ENCODE results near the gene PTDSS2. TPM values are rescaled to one million over a fixed set of nuclear protein-coding genes. Genes with fewer than 3 reads are reported as not detected.

PTDSS2 gene
- total and polyA plus RNA-seq, 2 of the 13 experiments (the other 11 are each of a cell fraction or from before 2014, with no cell fraction given) = 21.7 to 26.4 TPM

GRCh38 chr11:409600-410483 lies 40.2 kb upstream of the PTDSS2 start (continued):
- no peak for TF ChIP-seq TBP (CRISPR knock-in tag; IDR thresholded peaks at IDR 0.05)
- no peak for TF ChIP-seq KMT2B (CRISPR knock-in tag; IDR thresholded peaks at IDR 0.05)
- TF ChIP-seq TMF1 (CRISPR knock-in tag; IDR thresholded peaks at IDR 0.05; ENCODE audit: low read depth) = no peak
- no peak for TF ChIP-seq ATF7-NPFF (CRISPR knock-in tag; IDR thresholded peaks at IDR 0.05; ENCODE audit: low read depth)
- TF ChIP-seq MYC (CRISPR knock-in tag; IDR thresholded peaks at IDR 0.05; ENCODE audit: borderline replicate concordance) = peak; percentile 92; the same call in 1 of the 2 replicates
- no peak for TF ChIP-seq GLI4 (CRISPR knock-in tag; IDR thresholded peaks at IDR 0.05; ENCODE audit: borderline replicate concordance)
- TF ChIP-seq PHF21A (CRISPR knock-in tag; IDR thresholded peaks at IDR 0.05) = peak; percentile 72; the same call in 1 of the 2 replicates
- TF ChIP-seq NCOR1 (IDR thresholded peaks at IDR 0.05; ENCODE audit: borderline replicate concordance, low read length) = no peak
- TF ChIP-seq PHF20 (CRISPR knock-in tag; IDR thresholded peaks at IDR 0.05) = no peak
- TF ChIP-seq, protein P1, sequence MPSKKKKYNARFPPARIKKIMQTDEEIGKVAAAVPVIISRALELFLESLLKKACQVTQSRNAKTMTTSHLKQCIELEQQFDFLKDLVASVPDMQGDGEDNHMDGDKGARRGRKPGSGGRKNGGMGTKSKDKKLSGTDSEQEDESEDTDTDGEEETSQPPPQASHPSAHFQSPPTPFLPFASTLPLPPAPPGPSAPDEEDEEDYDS (CRISPR knock-in tag; IDR thresholded peaks at IDR 0.05) = no peak; the same call in 1 of the 2 replicates
- no peak for TF ChIP-seq KDM4B (CRISPR knock-in tag; IDR thresholded peaks at IDR 0.05)
- TF ChIP-seq THRA (CRISPR knock-in tag; IDR thresholded peaks at IDR 0.05; ENCODE audit: borderline replicate concordance) = peak; percentile 90; the same call in 1 of the 2 replicates
- no peak for TF ChIP-seq LCORL (IDR thresholded peaks at IDR 0.05)
- TF ChIP-seq LCORL (CRISPR knock-in tag; IDR thresholded peaks at IDR 0.05) = peak; percentile 73
- no peak for TF ChIP-seq ZNF549 (CRISPR knock-in tag; IDR thresholded peaks at IDR 0.05)
- no peak; the same call in 1 of the 2 replicates for TF ChIP-seq HES4 (CRISPR knock-in tag; IDR thresholded peaks at IDR 0.05; ENCODE audit: borderline replicate concordance)
- peak; percentile 48 for TF ChIP-seq RAD21 (CRISPR knock-in tag; IDR thresholded peaks at IDR 0.05)
- no peak for TF ChIP-seq ZSCAN22 (CRISPR knock-in tag; IDR thresholded peaks at IDR 0.05)
- 0 out of 2 replicates have a peak, but pooled peaks have one; percentile 36 for TF ChIP-seq ZMYM4 (CRISPR knock-in tag; IDR thresholded peaks at IDR 0.05)
- TF ChIP-seq HOXA3 (CRISPR knock-in tag; IDR thresholded peaks at IDR 0.05) = peak; percentile 78; the same call in 1 of the 2 replicates
- TF ChIP-seq AHDC1 (CRISPR knock-in tag; IDR thresholded peaks at IDR 0.05; ENCODE audit: borderline replicate concordance) = no peak
- no peak for TF ChIP-seq NR3C1 (CRISPR knock-in tag; IDR thresholded peaks at IDR 0.05)
- no peak for TF ChIP-seq TBX3 (IDR thresholded peaks at IDR 0.05; ENCODE audit: borderline replicate concordance)
- peak; percentile 5; the same call in 1 of the 2 replicates for TF ChIP-seq PITX1 (CRISPR knock-in tag; IDR thresholded peaks at IDR 0.05)
